22Rv1 (cell line): ENCODE measurements around the gene POMGNT2.

Experiments
- H3K27ac ChIP-seq: fragments of 450-650 bp; 2 replicates; pipeline ENCODE4 v1.5.1; 2017
- ZFX ChIP-seq: fragments of 450-650 bp; IDR thresholded peaks from 2 replicates; pipeline ENCODE4 v1.6.1; 2017; ENCODE audit warnings: antibody characterized with exemption, borderline replicate concordance
- TF ChIP-seq, protein P1 (sequence below): fragments of 450-650 bp; IDR thresholded peaks from 2 replicates; pipeline ENCODE4 v1.5.1; 2017; ENCODE audit warnings: mild to moderate bottlenecking

The POMGNT2 gene

GRCh38 chr3:43144761-43145490 lies 39.0 kb upstream of the POMGNT2 start:
- H3K27ac ChIP-seq: no peak overlapping the region
- TF ChIP-seq, protein P1, sequence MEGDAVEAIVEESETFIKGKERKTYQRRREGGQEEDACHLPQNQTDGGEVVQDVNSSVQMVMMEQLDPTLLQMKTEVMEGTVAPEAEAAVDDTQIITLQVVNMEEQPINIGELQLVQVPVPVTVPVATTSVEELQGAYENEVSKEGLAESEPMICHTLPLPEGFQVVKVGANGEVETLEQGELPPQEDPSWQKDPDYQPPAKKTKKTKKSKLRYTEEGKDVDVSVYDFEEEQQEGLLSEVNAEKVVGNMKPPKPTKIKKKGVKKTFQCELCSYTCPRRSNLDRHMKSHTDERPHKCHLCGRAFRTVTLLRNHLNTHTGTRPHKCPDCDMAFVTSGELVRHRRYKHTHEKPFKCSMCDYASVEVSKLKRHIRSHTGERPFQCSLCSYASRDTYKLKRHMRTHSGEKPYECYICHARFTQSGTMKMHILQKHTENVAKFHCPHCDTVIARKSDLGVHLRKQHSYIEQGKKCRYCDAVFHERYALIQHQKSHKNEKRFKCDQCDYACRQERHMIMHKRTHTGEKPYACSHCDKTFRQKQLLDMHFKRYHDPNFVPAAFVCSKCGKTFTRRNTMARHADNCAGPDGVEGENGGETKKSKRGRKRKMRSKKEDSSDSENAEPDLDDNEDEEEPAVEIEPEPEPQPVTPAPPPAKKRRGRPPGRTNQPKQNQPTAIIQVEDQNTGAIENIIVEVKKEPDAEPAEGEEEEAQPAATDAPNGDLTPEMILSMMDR: no peak
- no peak for TF ChIP-seq ZFX

DNA sequence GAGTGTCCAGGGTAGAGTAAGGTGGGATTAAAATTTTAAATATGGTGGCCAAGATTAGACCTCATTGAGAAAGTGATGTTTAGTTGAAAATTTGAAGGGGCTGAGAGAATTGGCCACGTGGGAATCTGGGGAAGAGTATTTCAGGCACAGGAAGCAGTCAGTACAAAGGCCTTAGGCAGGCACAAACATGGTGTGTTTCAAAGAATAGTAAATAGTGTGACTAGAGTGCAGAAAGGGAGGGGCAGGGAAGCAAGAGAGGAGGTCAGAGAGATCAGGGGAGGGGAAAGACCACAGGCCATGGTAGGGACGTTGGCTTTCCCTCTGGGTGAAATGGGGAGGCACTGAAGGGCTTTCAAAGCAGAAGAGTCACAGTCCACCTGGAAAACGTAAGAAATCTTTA lies 36.6 kb upstream of the POMGNT2 start:
- no peak overlapping the region for H3K27ac ChIP-seq
- TF ChIP-seq ZFX: no peak
- TF ChIP-seq, protein P1: no peak

DNA sequence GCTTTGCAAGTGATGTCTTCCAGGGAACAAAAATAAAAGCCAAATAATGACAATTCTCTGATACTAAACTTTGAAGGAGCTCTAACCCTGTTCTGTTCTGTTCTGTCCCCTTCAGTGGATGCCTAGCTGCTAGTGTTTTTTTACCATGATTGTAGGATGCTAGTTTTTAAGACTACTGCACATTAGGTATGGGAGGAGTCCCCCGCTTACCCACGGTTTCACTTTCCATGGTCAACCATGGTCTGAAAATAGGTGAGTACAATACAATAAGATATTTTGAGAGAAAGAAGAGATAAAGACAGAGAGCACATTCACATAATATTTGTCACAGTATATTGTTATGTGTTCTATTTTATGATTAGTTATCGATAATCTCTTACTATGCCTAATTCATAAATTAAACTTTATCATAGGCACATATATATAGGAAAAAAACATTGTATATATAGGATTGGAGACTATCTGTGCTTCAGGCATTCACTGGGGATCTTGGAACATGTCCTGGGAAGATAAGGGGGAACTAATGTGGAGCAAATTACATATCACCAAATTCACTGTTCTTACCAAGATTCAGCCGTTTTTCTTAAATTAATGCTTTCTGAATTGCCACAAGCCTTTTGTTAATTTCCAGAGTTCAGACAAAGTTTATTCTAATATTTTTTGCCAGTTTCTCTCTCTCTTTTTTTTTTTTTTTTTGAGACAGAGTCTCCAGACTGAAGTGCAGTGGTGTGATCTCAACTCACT lies 32.8 kb upstream of the POMGNT2 start:
- H3K27ac ChIP-seq: no peak overlapping the region
- TF ChIP-seq, protein P1: no peak
- TF ChIP-seq ZFX: no peak

DNA sequence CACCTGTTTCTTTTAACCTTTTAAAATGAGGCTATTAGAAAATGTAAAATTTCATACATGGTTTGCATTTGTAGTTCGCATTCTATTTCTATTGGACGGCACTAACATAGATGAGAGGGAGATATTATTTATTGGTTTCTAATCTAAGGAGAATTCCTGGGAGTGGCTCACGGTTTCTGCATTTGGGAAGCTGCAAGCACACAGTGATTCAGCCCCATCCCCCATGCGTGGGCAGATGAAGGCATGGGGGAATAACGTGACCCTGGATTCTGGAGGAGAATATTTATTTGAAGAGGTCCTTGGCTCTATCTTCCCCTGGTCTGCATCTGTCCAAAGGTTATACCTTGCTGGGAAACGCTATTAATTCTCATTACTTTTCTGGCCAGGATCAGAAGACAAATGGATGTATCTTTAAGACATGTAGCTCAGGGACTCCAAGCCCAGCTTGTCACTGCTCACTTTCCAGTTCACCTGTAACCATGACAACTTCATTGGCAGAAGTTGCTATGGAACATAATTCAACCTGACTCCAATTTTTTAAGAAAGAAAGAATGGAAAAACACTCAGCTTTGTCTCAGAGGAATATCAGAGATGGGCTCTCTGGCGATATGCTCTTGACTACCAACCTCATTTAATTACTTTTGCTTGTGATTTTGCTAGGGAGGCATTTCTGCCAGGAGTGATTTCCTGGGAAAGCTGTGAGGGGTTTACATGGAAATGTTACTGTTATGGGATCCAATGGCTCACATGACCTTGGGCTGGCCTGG lies 27.2 kb upstream of the POMGNT2 start:
- TF ChIP-seq, protein P1: no peak
- no peak for TF ChIP-seq ZFX
- H3K27ac ChIP-seq: no peak overlapping the region

- no peak for TF ChIP-seq ZFX
- TF ChIP-seq, protein P1: no peak
- H3K27ac ChIP-seq: no peak overlapping the region
Observed at GRCh38 chr3:43132193-43132592, 26.3 kb upstream of the POMGNT2 start.

DNA sequence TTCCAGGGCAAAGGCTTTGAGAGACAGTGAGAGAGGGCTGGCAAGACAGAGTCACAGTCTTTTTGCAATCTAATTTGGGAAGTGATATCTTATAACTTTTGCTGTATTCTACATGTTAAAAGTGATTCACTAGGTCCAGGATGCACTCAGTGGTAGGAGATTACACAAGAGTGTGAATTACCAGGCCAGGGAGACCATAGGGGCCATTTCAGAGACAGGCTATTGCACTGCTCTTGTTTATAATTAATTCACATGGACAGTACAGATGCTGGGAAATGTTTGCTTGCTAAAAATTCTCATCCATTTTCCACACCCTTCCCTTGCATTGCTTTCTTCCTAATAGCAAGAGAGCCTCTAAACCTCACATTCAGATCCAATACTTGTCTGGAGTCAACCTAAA lies 22.6 kb upstream of the POMGNT2 start:
- TF ChIP-seq ZFX: no peak
- TF ChIP-seq, protein P1: no peak

More for the DNA sequence above, 22.6 kb upstream of the POMGNT2 start:
- H3K27ac ChIP-seq: no peak overlapping the region
